GM21360 (cell line): ENCODE results near the gene SUCNR1.

ENCODE experiments used
- ATAC-seq: cut with Tn5 transposase; IDR thresholded peaks from one replicate; pipeline ENCODE4 v1.9.1; 2021; ENCODE audit warnings: mild to moderate bottlenecking, moderate library complexity; ENCODE audit not compliant: unreplicated experiment

The SUCNR1 gene

GRCh38 chr3:151933234-151933853, 59.9 kb downstream of the SUCNR1 start:
- ATAC-seq, result no peak
